GM21717 (cell line): ENCODE results near the gene PPIF.

Experiments used
- ATAC-seq: cut with Tn5 transposase; IDR thresholded peaks from one replicate; pipeline ENCODE4 v1.9.1; 2021; ENCODE audit warnings: mild to moderate bottlenecking, moderate library complexity; ENCODE audit not compliant: unreplicated experiment

Gene PPIF

DNA sequence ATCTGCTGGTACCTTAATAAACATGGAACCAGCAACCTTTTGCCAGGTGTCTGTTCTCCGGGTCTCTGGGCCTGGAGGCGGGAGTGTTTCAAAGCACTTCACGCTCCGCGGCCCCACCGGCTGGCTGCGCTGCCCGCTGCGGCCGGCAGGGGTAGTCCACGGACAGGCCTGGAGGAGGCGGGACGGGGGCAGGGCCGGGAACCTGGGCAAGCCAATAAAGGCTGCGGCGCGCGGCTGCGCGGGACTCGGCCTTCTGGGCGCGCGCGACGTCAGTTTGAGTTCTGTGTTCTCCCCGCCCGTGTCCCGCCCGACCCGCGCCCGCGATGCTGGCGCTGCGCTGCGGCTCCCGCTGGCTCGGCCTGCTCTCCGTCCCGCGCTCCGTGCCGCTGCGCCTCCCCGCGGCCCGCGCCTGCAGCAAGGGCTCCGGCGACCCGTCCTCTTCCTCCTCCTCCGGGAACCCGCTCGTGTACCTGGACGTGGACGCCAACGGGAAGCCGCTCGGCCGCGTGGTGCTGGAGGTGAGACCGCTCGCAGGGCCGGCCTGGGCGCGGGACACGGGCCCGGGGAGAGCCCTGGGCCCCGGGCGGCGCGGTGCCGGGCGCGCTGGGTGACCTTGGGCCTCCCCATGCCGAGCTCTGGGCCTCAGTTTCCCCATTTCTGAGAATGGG lies at the start of gene PPIF:
TSS of gene PPIF (plus strand) at position 244 of the 668 bp plus-strand sequence. CDS start at position 324, 80 bp downstream.
- ATAC-seq, result peak; percentile 62

DNA sequence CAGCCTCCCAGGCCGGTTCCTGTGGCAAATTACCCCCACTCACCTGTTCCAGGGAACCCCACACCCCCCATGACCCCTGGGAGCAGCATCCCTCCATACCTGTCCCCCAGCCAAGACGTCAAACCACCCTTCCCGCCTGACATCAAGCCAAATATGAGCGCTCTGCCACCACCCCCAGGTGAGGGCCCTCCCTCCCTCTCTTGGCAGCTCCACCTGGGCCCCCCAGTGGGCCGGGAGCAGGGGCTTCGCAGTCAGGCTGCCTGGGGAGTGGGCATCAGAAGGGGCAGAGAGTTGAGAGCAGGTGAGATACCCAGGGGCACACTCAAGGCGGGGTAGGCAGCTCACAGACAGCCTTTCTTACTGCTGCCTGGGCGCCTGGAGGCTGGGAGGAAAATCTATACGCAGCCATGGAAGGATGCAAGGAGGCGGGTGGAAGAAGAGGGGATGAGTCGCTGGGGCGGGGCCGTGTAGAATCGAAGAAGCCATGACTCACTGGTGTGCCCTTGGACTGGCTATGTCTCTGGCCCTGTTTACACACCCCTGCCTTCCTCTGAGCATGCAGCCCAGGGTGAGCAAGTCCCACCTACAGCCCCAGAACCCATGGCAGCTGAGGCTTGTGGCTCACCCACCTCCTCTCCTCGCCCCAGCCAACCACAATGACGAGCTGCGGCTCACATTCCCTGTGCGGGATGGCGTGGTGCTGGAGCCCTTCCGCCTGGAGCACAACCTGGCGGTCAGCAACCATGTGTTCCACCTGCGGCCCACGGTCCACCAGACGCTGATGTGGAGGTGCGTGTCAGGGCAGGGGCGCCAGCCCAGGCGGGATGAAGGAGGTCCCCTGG lies 48.6 kb upstream of the PPIF start:
- no peak for ATAC-seq

DNA sequence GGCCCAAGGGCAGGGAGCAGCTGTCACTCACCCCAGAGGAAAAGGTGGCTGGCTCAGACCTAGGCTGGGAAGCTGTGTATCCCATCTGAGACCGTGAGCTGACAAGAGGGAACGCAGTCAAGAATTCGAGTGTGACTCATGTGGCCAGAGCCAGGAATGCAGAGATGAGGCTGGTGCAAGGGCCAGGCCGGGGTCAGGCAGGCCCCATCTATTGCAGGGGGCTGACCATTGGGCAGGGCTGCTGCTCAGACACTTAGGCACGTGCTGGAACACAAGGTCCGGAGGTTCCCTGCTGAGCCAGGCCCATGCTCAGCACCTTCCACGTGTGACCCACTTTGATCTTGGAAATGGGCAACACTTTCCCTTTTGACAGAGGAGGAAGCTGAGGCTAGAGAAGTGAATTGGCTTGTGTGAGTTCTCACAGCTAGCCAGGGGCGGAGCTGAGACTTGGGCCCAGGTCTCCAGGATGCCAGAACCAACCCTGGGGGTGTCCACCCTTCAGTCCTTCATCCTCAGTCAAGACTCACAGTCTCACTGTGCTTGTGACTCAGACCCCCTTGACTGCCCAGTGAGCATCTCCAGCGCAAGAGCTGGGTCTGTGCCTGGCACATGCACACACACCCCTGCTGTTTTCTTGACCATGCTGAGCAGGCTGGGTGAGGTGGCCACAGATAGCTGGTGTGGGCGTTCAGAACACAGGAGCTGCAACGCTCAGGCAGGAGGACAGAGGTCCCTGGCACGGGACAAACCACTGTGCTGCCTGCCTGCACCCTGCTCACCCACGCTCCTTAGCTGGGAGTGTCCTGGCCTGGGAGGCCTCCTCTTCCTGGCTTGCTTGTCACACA lies 47.6 kb upstream of the PPIF start:
- no peak for ATAC-seq

DNA sequence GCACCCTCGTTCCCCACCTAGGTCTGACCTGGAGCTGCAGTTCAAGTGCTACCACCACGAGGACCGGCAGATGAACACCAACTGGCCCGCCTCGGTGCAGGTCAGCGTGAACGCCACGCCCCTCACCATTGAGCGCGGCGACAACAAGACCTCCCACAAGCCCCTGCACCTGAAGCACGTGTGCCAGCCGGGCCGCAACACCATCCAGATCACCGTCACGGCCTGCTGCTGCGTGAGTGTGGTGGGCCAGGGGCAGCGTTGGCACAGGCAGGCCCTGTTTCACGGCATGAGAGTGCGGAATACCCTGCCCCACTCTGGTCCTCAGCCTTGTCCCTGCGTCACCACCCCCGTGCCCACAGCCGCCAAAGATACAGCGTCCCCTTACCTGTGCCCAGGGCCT lies 46.6 kb upstream of the PPIF start:
- ATAC-seq, result no peak

DNA sequence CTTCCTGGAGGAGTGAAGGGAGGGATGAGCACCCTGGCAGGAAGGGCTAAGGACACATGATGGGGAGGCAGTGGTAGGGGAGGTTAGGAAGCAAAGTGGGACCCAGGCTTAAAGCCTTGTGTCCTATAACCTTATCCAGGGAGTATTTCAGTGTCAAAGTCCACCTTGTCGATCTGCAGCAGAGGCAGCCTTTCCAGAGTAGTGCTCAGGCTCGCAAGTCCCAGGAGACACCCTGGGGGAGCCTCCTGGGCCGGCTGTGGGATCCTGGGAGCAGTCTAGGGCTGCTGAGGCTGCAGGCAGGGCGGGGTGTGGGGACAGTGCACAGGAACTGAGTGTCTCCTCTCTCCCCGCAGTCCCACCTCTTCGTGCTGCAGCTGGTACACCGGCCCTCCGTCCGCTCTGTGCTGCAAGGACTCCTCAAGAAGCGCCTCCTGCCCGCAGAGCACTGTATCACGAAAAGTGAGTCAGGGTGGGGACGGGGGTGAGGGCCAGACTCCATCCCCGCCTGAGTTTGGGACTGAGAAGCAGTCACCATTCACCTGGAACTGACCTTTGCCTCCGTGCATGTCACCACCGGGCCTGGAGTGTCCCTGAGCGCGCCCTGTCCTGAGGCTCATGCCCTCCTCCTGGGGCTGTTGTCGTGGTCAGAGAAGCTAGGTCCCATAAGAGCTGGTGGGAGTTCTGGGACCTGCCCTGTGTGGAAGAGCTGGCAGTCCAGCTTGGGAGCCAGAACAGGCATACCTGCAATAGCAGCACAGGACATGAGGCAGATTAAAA lies 45.3 kb upstream of the PPIF start:
- ATAC-seq, result no peak

DNA sequence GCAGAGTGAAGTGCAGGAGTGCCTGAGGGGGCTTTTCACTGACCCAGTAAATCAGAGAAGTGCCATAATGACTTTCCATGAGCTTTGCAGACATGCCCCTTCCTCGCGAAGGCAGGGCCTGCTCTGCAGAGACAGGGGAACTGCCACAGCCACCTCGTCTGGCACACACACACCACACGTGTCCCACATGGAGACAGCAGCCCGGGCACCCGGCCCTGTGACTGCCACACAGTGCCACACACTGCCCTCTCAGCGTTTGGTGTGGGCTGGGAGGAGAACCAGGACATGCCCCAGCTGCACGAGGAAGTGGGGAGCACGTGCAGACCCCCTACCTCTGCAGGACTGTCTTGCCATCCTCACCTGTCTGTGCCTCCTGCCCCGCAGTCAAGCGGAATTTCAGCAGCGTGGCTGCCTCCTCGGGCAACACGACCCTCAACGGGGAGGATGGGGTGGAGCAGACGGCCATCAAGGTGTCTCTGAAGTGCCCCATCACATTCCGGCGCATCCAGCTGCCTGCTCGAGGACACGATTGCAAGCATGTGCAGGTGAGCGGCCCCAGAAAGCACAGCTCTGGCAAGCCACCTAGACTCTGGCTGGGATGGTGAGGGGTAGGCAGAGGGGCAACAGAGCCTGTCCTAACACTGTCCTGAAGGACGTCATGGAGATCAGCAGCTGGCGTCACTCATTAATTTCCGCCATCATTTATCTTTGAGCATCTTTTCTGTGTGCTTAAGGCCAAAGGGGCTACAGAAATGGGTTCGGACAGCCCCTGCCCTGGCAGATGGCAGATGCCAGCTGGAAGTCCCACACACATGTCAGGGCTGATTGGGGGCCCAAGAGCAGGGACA lies 43.4 kb upstream of the PPIF start:
- ATAC-seq, result no peak

DNA sequence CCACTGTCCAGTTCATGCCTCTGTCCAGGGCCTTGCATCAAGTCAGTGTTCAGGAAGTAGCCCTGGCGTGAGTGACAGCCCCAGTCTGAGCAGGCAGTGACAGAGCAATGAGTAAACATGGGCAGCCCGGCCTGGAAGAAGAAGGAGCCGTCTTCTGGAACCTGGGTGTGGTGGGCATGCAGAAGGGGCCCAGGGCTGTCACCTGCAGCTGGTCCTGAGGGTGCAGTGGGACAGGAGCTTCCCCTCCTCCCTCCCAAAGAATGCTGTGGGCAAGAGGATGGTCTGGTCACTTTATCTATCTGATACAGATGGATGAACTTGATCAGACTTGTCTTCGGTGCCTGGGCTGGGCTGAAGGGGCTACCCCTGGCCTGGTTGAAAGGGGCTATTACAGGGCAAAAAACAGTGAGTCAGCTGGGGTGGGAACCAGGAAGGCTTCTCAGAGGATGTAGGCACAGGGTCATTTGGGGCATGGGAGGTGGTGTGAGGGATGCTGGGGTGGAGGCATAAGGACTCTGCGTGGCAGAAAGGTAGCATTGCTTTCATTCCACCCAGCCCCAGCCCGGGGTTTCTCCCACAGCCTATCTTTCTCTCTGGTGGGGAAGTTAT lies 42.7 kb upstream of the PPIF start:
- ATAC-seq, result no peak

DNA sequence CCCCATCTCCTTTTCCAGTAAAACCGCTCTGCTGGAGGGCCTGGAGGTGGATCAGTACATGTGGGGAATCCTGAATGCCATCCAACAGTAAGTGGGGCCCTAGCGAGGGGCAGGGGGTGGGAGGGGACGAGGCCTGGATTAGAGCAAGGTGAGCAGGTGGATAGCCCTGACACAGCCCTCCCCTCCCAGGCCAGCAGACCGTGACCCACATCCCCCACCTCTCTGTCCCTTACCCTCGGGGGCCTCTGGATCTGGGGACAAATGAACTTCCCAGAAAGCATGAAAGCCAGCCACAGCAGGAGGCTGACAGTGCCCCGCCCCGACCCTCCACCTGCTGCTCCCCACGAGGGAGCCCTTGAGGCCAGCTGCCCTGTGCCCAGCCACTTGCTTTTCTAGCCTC lies 41.8 kb upstream of the PPIF start:
- ATAC-seq, result no peak

DNA sequence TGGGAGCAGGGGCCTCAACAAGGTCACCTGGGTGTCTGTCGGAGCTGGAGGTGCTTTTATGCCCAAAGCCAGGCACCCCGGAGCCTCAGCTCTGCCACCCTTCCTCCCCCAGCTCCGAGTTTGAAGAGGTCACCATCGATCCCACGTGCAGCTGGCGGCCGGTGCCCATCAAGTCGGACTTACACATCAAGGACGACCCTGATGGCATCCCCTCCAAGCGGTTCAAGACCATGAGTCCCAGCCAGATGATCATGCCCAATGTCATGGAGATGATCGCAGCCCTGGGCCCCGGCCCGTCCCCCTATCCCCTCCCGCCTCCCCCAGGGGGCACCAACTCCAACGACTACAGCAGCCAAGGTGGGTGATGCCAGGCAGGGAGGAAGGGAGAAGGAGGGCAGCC lies 41.3 kb upstream of the PPIF start:
- no peak for ATAC-seq

DNA sequence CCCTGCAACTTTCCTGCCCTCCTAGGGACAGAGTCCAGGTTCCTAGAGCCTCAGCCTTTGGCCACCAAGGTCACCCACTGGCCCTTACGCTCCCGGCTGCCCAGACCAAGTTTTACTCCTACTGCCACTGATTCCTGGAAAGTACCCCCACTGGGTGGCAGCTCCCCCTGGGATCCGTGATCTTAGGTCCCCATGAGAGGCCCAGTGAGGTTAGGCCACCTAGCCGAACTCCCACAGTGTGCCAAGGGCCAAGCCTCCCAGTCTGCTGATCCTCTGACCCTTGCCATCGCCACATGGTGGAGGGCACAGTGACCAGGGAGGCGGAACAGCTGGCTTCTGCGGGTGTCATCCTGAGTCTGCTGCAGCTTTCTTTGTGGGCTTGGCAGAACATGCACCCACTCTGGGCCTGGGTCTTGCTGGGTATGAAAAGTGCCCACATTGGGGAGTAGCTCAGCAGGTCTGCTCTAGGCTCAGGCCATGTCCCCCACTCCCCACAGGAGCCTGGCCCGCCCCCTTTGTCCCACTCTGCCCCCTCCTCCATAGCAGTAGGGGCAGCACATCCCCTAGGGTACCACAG lies 40.5 kb upstream of the PPIF start:
- ATAC-seq, result no peak

DNA sequence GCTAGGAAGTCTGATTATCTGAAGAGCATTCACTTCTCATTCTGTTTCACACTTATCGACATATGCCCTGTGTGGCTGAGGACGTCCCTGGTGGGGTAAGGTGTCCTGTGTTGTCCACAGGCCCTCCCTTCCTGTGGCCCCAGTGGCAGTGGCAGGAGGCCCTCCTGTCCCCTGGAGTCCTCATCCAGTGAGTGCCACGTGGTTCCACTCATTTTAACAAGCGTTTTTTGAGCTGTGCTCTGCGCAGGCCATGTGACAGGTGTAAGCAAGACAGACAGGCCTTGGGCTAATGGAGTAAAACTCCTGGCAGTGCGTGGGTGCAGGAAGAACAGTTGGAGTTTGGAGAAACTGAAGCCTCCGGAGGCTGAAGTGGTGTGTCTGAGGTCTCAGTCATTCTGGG lies 39.3 kb upstream of the PPIF start:
- no peak for ATAC-seq

DNA sequence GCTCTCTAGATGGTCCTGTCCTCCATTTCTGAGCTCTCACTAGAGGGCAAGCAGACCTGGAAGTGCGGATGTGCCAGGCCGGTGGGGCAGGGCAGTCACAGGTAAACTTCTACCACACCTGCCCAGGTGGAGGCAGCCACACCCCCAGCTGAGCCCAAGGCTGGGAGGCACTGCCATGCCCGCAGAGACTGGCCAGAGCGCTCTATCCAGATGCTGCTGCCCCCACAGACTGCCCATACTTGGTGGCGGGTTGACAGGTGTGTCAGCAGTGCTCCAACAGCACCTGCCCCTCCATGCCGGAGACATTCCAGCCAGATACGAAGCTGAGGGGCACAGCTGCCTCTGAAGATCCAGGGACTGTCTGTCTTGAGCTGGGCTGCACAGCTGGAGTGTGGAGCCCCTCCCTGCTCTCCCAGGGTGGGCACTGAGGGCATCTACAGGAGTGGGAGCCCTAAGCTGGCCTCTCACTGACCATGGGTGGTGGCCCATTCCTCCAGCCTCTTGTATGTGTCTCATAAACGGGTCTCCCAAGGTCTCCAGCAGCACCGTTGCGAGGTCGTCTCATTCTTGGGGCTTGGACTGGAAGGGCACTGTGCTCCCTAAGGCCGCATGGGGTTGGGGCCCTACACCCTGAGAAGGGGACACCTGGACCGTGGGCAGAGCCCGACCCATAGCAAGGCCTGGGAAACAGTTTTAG lies 38.2 kb upstream of the PPIF start:
- ATAC-seq, result no peak

DNA sequence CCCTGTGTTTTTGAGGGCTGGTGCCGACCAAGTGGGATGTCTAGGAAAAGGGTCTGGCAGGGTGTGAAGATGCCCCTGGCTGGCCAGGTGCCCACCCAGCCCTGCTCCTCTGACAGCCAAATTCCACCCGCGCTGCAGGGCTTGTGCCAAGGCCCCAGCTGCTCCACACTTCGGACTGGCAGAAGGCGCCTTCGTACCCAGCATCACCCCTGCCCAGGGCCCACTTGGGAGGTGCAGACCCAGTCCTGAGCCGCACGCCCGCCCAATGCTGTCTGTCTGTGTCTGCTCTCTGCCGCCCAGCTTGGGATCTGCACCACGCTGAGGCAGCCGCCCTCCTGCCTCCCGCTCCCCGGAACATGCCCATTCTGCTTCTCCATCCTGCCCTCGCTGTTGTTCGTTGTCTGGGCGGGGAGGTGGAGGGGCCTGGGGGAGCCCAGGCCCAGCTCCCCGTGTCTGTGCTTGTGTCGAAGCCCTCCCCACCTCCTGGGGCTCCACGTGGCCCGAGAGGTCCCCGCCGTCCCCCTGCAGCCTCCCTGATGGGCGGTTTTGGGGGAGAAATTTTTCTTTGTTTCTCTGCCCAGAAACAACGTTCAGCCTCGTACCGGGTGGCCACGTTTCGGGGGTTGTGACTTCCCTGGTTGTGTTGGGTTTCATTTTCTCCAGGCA lies 36.9 kb upstream of the PPIF start:
- no peak for ATAC-seq

DNA sequence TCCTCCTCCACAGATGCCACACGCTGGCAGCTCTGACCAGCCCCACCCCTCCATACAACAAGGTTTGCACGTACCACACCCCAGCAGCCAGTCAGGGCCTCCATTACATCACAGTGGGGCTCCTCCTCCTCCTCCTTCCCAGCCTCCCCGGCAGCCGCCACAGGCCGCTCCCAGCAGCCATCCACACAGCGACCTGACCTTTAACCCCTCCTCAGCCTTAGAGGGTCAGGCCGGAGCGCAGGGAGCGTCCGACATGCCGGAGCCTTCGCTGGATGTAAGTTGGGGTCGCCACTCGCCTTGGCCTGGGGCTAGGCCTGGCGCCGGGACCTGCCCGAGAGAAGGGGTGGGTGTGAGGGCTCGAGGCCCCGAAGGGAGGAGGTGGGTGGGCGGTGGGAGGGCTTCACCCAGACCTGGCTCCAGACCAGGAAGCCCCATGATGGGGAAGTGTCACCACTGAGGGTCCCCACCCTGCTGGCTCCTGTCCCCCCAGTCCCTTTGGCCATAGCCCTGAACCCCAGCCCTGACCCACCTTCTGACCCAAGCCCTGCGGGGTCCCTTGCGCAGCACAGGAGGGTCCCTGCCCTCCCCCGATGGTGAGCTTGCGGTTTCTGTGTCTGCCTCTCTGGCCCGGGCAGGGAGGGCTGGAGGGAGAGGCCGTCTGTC lies 36.2 kb upstream of the PPIF start:
- ATAC-seq, result no peak

DNA sequence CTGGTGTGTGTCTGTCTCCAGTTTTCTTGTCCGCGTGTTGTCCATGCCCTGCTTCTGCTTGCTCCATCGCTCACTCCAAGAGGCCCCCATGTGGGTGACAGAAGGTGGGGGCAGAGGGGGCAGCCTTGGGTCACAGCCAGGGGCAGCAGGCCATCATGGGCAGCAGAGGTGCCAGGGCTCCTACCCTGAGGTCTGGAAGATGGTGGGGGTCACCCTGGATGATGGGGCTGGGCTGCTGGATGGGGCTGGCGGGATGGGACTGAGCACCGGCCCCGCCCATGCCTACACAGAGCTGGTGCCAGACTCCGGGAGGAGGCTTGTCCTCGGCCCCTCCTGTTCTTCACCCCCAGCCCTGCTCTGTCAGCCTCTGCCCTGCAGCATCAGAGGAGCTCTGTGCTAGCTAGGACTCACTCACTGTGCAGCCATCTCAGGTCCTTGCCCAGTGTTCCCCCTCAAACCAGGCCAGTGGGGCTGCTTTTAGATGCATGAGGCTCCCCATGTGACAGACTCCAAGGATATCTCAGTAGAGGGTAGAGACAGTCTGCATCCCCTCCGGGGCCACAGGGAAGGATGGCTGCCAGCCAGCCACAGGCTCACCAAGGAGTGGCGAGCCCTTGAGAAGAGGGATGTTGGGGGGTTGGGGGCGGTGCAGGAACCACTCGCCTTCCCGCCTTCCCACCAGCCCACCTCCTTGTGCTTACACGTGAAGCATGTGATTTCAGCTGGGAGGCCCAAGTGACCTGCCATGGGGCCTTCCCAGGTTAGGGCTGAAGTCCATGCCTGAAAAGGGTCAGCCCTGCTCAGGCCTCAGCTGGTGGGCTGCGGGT lies 35.5 kb upstream of the PPIF start:
- ATAC-seq, result no peak

DNA sequence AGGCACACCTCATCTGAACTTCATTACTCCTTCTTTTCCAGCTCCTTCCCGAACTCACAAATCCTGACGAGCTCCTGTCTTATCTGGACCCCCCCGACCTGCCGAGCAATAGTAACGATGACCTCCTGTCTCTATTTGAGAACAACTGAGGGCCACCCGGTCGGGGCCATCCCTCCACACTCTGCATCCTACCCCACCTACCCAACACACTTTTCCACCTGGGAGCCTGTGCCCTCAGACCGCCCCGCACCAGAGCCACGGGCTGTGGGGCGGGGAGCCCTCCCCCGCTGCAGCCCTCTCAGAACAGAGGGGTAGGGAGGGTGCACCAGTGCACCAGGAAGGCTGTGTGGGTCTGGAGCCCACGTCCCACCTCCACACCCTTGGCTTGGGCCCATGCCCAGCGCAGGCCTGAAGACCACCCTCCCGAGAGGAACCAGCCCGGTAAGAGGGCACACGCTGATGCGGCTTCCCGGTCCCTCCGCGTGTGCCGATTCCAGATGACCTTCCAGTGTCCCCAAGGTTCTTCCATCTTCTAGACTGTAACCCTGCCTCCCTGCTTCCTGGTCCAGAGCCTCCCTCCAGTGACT lies 34.6 kb upstream of the PPIF start:
- no peak for ATAC-seq
